ENCODE data around the gene ETFA.
A peak's percentile ranks its signal among the peaks of the same experiment; 100 is the strongest.

Gene ETFA

DNA sequence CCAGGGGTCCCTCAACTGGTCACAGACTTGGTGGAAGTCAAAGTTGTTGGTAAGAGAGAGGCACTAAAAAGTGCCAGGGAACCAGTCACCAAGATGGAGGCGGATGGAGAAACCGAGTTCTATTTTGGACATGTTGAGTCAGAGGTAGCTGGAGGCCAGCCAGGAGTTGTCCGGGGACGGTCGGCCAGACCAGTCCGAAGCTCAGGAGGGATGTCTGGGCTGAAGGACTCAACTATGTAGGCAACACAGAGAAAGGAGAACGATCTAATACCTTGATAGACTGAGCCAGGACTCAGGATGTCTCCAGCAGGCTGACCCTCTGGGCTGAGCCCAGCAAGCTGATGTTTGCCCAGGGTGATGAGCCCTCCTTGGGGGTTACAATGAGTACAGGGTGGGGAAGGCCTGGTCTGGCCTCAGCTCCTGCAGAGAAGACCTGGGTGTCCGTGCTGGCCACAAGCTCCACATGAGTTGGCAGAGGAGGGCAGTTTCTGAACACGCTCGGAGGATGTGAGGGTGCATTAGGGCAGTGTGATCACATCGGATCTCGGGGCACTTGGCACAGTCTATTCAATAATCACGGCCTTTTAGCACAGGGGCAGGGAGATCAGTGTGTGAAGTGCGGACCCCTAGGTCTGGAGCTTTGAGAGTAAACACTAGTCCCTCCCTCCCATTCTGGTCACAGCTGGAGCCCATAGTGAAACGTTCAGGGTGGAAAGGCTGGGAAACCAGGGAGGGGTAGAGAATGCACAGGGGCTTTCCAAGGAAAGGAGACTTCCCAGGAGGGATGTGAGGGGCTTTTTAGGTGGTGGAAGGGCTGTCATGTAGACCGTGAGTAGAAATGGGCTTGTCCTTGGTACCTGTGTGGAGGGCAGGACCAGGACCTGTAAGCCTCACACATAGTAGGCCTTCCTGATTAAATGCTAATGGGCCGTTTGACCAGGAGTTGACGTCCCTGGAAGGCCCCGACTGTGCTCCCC lies 111.9 kb downstream of the ETFA start:
- no peak for FAIRE-seq

GRCh38 chr15:76198456-76199105 lies 112.7 kb downstream of the ETFA start:
- no peak for FAIRE-seq
- DNase-seq (ENCODE audit: insufficient read length, low spot score): no peak

More for the DNA sequence above, 111.9 kb downstream of the ETFA start:
- DNase-seq (ENCODE audit: insufficient read length, low spot score): no peak

DNA sequence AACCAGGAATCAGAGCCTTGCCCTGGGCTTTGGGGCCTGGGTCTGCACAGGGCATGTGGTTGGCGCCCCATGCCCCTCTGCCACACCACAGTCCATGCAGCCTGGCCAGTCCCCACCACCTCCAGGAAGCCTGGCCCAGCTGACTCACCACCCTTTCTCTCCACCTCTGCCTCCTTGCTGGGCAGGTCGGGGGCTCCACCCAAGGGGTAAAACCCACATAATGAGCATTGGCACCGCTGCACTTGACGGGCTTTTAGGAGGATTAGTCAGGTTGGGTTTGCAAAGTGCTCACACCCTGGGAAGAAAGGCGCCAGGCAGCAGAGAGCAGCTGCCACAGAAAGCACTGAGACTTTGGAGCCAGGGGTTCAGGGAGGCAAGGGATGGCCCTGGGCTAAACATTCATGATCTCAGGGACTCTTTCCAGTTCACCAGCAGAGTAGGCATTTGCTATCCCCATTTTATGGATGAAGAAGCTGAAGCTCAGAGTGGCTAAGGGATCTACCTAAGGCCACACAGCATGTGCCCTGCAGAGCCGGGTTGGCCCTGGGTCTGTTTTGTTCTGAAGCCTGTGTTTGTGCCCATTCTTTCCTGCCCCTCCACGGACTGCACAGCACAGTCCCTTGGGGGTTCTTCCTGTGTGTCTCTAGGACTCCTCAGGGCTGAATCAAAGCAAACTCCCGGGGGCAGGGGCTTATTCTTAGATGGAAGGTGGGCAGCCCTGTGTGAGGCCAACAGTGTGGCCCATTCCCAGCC lies 113.4 kb downstream of the ETFA start:
- FAIRE-seq: no peak
- DNase-seq (ENCODE audit: insufficient read length, low spot score): no peak

GRCh38 chr15:76196269-76197231 lies 114.7 kb downstream of the ETFA start:
- DNase-seq (ENCODE audit: insufficient read length, low spot score): no peak
- FAIRE-seq: no peak

DNA sequence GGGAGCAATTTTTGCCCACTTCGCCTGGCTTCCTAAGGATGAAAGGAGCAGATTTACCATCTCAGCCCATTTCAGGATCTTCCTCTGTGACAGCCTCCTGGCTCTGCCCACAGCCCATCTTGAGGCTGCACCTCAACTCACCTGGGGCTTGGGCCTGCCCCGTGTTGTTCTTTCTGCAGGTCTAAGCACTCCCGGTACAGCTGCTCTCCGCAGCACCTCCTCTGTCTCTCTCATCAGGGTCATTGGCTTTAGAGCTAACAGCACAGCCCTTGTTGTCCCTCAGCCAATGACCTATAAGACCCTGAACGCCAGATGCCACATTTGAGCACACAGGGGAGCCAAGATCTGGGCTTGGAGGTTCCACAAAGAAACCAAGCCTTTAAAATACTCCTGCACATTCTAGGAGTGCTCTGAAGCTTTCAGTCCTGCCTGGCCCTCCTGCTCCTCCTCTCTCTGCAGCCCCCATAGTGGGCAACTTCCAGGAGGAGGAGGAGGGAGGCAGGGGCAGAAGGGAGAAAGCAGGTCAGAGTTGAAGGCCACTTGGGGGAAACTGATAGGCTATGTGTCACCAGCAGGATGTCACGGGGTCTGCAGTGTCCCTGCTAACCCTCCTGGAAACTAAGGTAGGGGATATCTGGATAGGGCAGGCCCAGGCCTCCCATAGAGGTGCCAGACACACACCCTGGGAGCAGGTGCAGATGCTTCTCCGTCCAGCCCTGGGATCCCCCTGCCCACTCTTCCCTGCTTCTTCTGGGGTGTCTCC lies 115.6 kb downstream of the ETFA start:
- FAIRE-seq (no peak), DNase-seq (ENCODE audit: insufficient read length, low spot score) (no peak)

DNA sequence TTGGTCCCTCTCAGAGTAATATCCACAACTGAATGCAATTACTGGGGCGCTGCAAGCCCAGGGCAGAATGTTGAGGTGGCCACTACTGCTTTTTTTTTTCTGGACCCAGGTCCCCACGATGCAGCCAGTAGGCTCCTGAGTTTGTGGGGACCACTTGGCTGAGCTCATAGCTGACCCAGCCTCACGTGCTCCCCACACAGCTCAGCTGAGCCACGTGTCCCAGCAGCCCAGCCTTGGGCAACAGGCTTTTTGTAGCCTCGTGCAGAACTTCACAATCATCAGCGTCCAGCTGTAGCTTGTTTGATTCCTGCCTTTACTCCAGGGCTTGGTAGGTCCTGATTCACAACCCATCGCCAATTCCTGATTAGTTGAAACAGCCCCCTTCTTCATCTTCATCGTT lies 117.3 kb downstream of the ETFA start:
- DNase-seq (ENCODE audit: insufficient read length, low spot score) (no peak), FAIRE-seq (no peak)

- FAIRE-seq: no peak
- no peak for DNase-seq (ENCODE audit: insufficient read length, low spot score)
These were observed 118.6 kb downstream of the ETFA start for GRCh38 chr15:76192715-76193114.

GRCh38 chr15:76191539-76192244 lies 119.6 kb downstream of the ETFA start:
- no peak for DNase-seq (ENCODE audit: insufficient read length, low spot score)
- FAIRE-seq: no peak

DNA sequence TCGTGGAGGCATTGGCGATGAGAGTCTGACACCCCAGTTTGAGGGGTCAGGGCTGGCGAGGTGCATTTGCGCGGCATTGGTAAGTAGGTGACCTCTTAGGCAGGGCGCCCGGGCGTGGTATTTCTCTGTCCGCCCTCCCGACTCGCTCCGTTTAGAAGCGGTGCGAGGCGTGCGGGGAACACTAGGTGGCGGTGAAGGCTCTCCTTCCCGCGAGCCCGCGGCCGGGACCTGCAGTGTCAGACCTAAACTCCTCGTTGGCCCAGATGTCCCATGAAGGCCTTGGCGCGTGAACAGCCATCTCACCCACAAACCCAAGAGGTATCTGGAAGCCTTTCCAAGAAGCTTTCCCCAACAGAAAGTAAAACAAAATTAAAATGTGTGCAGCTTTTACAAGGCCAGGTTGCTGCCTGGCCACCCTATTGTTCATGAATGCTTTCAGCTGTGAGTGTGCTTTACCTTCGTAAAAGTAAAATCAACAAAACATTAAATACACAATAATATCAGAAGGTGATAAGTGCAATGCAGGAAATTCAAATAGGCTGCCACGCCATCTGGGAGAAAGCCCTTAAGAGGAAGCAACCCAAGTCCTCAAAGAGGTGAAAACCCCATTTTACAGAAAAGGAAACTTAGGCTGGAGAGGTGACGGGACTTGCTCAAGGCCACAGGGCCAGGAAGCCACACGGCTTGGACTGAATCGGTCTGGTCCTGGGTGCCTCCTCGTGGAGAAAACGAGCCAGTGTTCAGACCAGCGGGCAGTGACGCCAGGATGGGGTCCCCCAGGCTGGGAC lies 120.3 kb downstream of the ETFA start:
- peak; percentile 96 for DNase-seq (ENCODE audit: insufficient read length, low spot score)
- FAIRE-seq: peak; percentile 68

GRCh38 chr15:76190070-76190564 lies 121.2 kb downstream of the ETFA start:
- FAIRE-seq (no peak), DNase-seq (ENCODE audit: insufficient read length, low spot score) (no peak)

DNA sequence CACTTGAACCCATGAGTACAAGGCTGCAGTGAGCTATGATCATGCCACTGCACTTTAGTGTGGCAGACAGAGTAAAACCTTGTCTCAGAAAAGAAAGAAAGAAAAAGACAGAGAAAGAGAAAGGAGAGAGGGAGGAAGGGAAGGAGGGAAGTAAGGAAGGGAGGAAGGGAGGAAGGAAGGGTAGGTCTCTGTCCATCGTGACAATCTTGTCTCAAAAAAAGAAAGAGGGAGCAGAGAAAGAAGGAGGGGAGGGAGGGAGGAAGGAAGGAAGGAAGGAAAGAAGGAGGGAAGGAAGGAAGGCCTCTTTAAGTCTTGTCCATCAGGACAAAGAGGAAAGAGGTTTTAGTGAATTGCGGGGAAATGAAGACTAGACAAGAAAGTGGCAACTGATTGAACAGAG lies 122.2 kb downstream of the ETFA start:
- FAIRE-seq (no peak), DNase-seq (ENCODE audit: insufficient read length, low spot score) (no peak)

DNA sequence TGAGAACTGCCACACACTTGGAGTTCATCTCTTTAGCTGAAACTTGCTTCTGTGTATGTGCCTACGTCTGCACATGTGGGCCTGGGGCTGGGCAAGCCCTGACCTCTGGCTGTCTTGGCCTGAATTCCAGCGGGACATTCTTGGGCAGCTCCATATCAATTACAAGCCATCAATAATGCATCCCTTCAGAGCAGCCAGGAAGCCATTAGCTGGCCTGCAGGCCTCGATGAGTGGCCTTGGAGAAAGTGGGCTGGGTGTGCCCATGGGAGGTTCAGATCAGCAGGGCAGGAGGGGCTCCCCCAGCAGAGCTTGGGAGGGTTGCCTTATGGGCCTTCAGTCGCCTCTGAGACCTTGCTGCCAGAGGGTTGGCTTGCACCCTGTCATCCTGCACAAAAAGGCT lies 124.1 kb downstream of the ETFA start:
- no peak for DNase-seq (ENCODE audit: insufficient read length, low spot score)
- no peak for FAIRE-seq

DNA sequence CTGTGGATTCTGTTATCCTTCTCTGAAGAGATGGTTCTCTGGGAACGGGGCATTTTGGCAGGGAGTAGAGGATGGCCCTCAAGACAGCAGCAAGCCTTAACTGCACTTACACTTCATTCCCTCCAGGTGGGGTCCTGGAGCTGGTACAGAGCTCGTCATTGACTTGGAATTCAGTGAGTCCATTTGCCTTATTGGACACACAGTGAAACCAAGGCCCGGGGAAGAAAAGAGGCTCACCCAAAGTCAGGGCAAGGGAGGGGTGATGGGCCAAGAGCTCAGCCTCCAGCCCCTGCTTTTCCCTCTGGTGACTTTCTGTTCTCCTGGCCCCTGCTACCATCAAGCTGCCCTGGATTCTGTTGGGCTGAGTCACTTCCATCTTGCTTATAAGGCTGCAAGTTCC lies 125.6 kb downstream of the ETFA start:
- FAIRE-seq (peak; percentile 18), DNase-seq (ENCODE audit: insufficient read length, low spot score) (peak; percentile 37)

GRCh38 chr15:76184650-76185035 lies 126.6 kb downstream of the ETFA start:
- FAIRE-seq (no peak), DNase-seq (ENCODE audit: insufficient read length, low spot score) (no peak)

- DNase-seq (ENCODE audit: insufficient read length, low spot score): no peak
- no peak for FAIRE-seq
These were observed 127.2 kb downstream of the ETFA start for GRCh38 chr15:76183930-76184649.

DNA sequence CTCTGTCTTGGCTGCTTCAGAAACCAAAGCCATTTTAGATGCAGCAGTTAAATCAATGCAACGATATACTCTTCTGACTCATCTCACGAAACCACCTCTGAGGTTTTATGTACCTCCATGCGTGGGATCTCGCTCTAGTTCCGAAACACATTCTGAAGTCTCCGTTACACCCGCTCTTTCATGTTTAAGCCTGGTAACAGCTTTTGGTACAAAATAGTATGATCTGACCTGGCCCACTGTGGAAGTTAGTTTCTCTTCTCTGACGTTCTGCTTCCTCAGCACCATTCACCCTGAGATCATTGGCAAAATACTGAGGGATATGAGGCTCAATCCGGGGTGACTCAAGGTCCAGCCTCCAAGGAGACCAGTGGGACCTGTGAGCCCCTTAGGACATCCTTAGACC lies 129.6 kb downstream of the ETFA start:
- peak; percentile 84 for FAIRE-seq
- DNase-seq (ENCODE audit: insufficient read length, low spot score): peak; percentile 42

GRCh38 chr15:76180321-76180720 lies 130.9 kb downstream of the ETFA start:
- DNase-seq (ENCODE audit: insufficient read length, low spot score): no peak
- FAIRE-seq: no peak

Data from GM19239 (cell line).